Measurements from ENCODE around the gene SSBP2.
A peak's percentile ranks its signal among the peaks of the same experiment; 100 is the strongest.

SSBP2 gene

DNA sequence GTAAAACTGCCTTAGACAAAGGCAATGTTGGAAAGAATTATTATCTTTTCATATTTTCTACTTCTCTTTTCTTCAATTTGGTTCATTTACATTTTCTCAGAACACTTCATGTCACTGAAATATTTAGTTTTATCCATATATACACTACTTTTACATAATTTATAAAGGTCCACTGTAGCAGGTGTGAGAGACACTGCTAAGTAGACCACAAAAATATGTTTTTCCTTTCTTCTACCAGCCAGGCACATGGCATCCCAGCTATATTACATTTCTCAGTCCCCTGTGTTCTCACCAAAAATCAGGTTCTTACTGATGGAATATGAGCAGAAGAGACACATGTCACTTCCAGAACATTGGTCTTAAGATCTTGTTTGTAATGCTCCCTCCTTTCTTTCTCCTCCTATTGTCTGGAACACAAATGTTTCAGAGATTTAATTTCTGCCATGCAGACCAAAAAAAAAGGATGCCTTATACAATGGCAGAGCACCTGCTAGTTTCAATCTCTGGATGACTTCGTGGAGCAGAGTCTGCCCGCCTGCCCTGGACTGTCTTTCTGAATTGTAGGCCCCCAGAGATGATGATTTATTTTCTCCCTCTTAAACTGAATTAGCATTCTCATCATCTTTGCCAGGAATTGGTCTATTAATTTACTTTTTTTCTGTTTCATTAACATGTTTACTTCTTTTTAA, 231.5 kb downstream of the SSBP2 start:
- Histone ChIP-seq H3K36me3 (ENCODE audit: low read length) (no peaks in the 10 kb centered on the region; the same call in 1 of the 2 replicates), H2AFZ (ENCODE audit: low read depth, low read length, severe bottlenecking) (no peak overlapping the region), H3K27ac (ENCODE audit: low read depth, low read length) (peak overlapping the region; percentile 57), H4K20me1 (ENCODE audit: low read depth, low read length) (no peaks in the 10 kb centered on the region), H3K27me3 (ENCODE audit: low read length) (no peaks in the 10 kb centered on the region), H3K4me3 (ENCODE audit: insufficient read depth, low read length, poor library complexity, severe bottlenecking) (no peak overlapping the region), H3F3A (ENCODE audit: insufficient read depth) (peaks cover 20% of the 10 kb centered on the region; the same call in 1 of the 2 replicates), H3K9me3 (ENCODE audit: insufficient read depth, low read length) (no peaks in the 10 kb centered on the region), H3K4me2 (ENCODE audit: low read depth, low read length, poor library complexity, severe bottlenecking) (peak overlapping the region; percentile 24), H3K9me2 (replicated peaks; ENCODE audit: insufficient read depth, low read length) (no peaks in the 10 kb centered on the region), H3K79me2 (ENCODE audit: insufficient read depth, low read length) (no peaks in the 10 kb centered on the region), H3K9ac (ENCODE audit: low read length) (no peak overlapping the region)
- TF ChIP-seq, protein P1, sequence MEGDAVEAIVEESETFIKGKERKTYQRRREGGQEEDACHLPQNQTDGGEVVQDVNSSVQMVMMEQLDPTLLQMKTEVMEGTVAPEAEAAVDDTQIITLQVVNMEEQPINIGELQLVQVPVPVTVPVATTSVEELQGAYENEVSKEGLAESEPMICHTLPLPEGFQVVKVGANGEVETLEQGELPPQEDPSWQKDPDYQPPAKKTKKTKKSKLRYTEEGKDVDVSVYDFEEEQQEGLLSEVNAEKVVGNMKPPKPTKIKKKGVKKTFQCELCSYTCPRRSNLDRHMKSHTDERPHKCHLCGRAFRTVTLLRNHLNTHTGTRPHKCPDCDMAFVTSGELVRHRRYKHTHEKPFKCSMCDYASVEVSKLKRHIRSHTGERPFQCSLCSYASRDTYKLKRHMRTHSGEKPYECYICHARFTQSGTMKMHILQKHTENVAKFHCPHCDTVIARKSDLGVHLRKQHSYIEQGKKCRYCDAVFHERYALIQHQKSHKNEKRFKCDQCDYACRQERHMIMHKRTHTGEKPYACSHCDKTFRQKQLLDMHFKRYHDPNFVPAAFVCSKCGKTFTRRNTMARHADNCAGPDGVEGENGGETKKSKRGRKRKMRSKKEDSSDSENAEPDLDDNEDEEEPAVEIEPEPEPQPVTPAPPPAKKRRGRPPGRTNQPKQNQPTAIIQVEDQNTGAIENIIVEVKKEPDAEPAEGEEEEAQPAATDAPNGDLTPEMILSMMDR (IDR thresholded peaks at IDR 0.05; ENCODE audit: insufficient read depth, low read length, poor library complexity, severe bottlenecking) = no peak
- TF ChIP-seq EZH2phosphoT487 (conservative IDR thresholded peaks at IDR 0.05; ENCODE audit: low read length) = no peak

DNA sequence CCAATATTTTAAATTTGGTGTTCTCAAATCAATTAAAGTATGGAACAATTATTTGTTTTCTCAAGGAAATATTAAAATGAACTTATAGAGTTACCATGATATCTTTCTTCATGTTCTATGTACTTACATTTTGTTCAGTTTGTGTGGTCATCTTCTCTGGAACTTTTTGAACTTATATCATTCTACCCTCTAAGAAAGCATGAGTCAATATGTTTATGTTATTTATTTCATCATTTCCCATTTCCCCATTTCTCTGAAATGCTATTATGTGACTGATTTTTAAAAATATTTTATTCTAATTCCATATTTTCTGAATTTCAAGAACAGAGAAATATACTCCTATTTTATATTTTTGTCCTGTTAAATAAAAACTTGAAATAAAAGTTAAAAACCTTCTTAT, 233.4 kb downstream of the SSBP2 start:
- no peak overlapping the region for H3K9ac ChIP-seq (ENCODE audit: low read length)
- no peaks in the 10 kb centered on the region for H3K9me3 ChIP-seq (ENCODE audit: insufficient read depth, low read length)
- H3K27me3 ChIP-seq (ENCODE audit: low read length) = no peaks in the 10 kb centered on the region
- H4K20me1 ChIP-seq (ENCODE audit: low read depth, low read length) = no peaks in the 10 kb centered on the region
- no peak overlapping the region for H2AFZ ChIP-seq (ENCODE audit: low read depth, low read length, severe bottlenecking)
- TF ChIP-seq EZH2phosphoT487 (conservative IDR thresholded peaks at IDR 0.05; ENCODE audit: low read length) = no peak
- TF ChIP-seq, protein P1 (IDR thresholded peaks at IDR 0.05; ENCODE audit: insufficient read depth, low read length, poor library complexity, severe bottlenecking) = no peak
- peaks cover 20% of the 10 kb centered on the region; the same call in 1 of the 2 replicates for H3F3A ChIP-seq (ENCODE audit: insufficient read depth)
- H3K9me2 ChIP-seq (replicated peaks; ENCODE audit: insufficient read depth, low read length) = no peaks in the 10 kb centered on the region
- H3K79me2 ChIP-seq (ENCODE audit: insufficient read depth, low read length) = no peaks in the 10 kb centered on the region
- no peaks in the 10 kb centered on the region; the same call in 1 of the 2 replicates for H3K36me3 ChIP-seq (ENCODE audit: low read length)
- H3K4me2 ChIP-seq (ENCODE audit: low read depth, low read length, poor library complexity, severe bottlenecking) = no peak overlapping the region
- H3K27ac ChIP-seq (ENCODE audit: low read depth, low read length) = no peak overlapping the region
- no peak overlapping the region for H3K4me3 ChIP-seq (ENCODE audit: insufficient read depth, low read length, poor library complexity, severe bottlenecking)

DNA sequence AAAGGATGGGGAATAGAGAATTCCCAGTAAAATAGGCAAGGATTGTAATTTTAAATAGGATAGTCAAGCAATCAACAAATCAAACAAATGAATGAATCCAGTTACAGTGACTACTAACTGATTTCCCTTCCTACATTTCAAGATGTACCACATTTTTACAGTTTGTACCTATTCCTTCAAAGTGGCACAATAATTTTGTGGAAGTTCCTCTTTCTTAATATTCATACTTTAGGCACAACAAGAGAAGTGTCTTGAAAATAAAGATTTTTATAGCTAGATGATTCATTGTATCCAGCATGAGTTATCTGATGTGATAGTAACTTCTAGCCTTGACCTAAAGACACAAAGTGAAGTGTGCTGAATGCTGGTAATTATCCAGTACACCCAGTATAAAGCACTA, 234.8 kb downstream of the SSBP2 start:
- H3K27ac ChIP-seq (ENCODE audit: low read depth, low read length) = no peak overlapping the region

More for the DNA sequence above, 234.8 kb downstream of the SSBP2 start:
- Histone ChIP-seq H3K4me2 (ENCODE audit: low read depth, low read length, poor library complexity, severe bottlenecking) (no peak overlapping the region), H2AFZ (ENCODE audit: low read depth, low read length, severe bottlenecking) (no peak overlapping the region), H3K9me2 (replicated peaks; ENCODE audit: insufficient read depth, low read length) (no peaks in the 10 kb centered on the region), H3K36me3 (ENCODE audit: low read length) (peaks cover 2% of the 10 kb centered on the region; the same call in 1 of the 2 replicates), H3K9me3 (ENCODE audit: insufficient read depth, low read length) (no peaks in the 10 kb centered on the region), H3K9ac (ENCODE audit: low read length) (no peak overlapping the region), H3K79me2 (ENCODE audit: insufficient read depth, low read length) (no peaks in the 10 kb centered on the region), H3F3A (ENCODE audit: insufficient read depth) (peaks cover 20% of the 10 kb centered on the region; the same call in 1 of the 2 replicates), H3K4me3 (ENCODE audit: insufficient read depth, low read length, poor library complexity, severe bottlenecking) (no peak overlapping the region), H3K27me3 (ENCODE audit: low read length) (no peaks in the 10 kb centered on the region), H4K20me1 (ENCODE audit: low read depth, low read length) (no peaks in the 10 kb centered on the region)
- TF ChIP-seq EZH2phosphoT487 (conservative IDR thresholded peaks at IDR 0.05; ENCODE audit: low read length) = no peak
- TF ChIP-seq, protein P1 (IDR thresholded peaks at IDR 0.05; ENCODE audit: insufficient read depth, low read length, poor library complexity, severe bottlenecking) = no peak

Measured in SU-DHL-6 (cell line).